CD4-positive, alpha-beta T cell treated with Interleukin-1 beta for 1 hour (primary cell): ENCODE results near the gene SRI.
"Not testable (repeated sequence)": the region's sequence is repeated elsewhere in the genome, so short reads cannot be mapped to it uniquely, and the experiment has no call there.

Source experiments
- DNase-seq, 2 donors: peaks; one replicate each; pipeline ENCODE4 v3.0.0-alpha.2; 2020 to 2022

Gene SRI, protein sequence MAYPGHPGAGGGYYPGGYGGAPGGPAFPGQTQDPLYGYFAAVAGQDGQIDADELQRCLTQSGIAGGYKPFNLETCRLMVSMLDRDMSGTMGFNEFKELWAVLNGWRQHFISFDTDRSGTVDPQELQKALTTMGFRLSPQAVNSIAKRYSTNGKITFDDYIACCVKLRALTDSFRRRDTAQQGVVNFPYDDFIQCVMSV

DNA sequence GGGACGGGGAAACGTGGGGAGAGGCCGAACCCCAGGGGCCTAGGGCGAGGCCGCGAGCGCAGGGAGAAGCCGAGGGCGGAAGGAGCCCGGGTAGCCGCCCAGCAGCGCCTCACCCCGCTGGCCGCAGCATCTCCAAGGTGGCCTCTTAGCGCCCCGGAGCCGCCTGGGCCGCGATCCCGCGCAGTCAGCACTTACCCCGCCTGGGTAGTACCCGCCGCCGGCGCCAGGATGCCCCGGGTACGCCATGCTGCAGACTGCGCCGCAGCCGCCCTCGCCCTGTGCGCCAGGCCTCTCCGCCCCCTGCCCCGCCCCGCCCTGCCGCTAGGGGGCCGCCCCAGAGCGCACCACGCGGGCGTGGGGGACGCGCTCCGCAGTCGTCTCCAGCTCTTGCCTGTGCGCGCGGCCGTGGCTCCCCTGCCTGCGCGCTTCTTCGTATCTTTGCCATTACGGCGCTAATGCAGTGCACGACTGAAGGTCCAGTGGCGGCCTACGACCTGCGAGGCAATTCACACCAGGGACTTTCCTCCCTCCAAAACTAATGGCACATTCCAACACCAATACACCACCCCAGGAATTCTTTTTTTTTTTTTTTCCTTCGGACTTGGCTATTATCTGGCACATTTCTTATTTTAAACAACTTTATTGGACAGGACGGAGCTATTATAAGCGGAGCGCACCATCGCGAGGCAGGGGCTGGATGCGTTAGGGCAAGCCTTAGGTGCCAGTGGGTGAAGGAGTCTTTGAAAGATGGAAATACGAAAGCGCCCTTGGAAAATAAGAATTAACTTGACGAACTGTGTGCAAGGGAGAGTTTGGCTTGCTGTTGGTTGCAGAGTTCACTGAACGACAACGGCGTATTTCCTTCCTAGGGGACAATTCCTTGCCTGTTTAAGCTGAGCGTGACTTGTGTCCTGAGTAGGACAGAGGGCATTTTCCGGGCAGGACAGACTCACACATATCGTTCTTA, at the start of gene SRI:
TSS of gene SRI (minus strand) at position 258 of the 967 bp plus-strand sequence. CDS start at position 246, 12 bp downstream.
- DNase-seq: peak; percentile 92

DNA sequence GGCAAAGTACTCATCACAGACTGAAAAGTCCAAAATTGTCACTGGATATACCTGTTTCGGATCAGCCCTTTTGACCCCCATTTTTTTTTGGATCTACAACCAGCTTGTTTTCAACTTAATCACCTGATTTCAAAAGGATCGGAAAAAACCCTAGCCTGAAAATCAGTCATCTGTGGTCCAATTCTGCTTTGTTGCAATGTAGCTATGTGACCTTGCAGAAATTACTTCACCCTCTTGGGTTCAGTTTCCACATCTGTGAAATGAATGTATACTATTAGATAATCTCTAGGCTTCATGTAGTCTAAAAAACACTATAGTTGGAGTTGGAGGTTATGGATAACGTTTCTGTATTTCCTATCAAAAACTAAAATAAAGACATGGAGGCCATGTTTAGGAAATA, 49.7 kb upstream of the SRI start:
- DNase-seq: no peak

DNA sequence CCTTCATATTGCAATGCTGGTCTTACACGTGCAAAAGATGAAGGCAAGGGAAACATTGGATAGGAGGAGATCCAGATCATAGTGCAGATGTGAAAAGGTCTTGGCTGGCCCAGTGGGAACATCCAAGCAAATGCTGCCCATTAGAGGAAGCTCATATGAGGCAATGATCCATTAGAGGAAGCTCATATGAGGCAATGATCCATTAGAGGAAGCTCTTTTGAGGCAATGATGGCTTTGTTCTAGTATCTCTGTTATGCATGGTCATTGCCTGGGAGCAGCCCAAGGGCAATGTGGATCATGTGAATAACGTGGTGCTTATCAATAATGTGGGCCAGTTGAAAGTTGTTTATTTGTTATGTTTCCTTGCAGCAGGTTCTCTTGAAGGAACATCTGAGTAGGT, 49.0 kb upstream of the SRI start:
- peak in 1 of 2 donors; percentile 8 for DNase-seq

DNA sequence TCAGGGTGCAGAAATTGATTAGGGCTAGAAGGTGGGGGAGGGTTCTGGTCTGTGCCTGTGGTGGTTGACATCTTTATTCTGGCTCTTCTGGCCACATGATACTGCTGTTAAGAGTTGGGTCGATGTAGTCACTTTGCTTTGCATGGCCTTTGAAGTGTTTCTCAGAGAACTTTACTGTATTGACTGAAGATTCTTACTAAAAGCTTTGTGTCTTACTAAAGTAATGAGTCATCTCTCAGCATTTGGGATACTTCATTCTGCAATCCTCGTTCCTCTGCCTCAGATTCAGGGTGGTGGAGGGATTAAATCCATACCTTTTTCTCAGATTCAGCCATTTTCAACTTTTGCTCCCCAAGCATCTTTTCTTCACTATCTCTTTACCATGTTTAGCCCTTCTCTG, 48.2 kb upstream of the SRI start:
- no peak for DNase-seq

DNA sequence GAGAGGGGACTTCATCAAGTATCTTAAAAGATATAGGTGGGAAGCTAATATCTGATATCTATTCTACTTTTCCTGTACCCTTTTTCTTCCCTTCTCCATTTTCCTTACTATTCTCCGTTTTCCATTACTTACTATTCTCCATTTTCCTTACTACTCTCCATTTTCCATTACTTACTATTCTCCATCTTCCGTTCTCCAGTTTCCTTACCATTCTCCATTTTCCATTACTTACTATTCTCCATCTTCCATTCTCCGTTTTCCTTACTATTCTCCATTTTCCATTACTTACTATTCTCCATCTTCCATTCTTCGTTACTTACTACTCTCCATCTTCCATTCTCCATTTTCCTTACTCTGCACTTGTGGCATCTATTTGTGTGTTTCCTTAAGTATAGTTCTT, 47.6 kb upstream of the SRI start:
- no peak for DNase-seq

DNA sequence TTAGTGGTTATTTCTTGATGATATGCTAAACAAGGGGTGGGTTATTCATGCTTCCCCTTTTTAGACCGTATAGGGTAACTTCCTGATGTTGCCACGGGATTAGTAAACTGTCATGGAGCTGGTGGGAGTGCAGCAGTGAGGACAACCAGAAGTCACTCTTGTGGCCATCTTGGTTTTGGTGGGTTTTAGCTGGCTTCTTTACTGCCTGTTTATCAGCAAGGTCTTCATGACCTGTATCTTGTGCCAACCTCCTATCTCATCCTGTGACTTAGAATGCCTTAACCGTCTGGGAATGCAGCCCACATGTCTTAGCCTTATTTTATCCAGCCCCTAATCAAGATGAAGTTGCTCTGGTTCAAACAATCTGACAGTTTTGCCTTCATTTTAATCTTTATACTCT, 45.1 kb upstream of the SRI start:
- DNase-seq: peak in 1 of 2 donors; percentile 25

DNA sequence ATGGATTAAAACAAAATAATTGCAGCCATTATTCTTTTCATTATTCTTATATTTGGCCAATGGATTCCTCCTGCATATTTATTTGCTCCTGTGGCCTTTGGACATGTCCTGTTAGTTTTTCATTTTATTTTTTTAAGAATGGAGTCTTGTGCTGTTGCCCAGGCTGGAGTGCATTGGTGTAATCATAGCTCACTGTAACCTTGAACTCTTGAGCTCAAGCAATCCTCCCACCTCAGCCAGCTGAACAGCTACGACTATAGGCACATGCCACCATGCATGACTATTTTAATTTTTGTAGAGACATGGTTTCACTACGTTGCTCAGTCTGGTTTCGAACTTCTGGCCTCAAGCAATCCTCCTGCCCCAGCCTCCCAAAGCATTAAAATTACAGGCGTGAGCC, 42.7 kb upstream of the SRI start:
- no peak for DNase-seq

DNA sequence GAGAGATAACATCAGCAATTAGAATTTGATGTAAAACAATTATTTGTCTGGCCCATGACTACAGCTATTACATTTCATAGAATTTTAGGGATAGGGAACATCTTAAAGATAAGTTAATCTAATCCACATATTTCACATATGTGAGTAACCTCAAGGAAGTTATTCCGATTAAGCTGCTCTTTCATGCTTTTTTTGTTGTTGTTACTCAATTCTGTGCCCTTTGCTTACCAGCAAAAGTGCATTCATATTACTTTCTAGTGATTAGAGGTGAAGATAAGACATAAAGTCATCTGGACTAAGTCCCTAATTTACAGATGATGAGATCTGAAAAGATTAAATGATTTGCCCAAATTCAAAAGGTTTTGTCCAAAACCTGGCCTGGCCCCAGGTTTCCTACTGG, 40.9 kb upstream of the SRI start:
- DNase-seq: no peak

DNA sequence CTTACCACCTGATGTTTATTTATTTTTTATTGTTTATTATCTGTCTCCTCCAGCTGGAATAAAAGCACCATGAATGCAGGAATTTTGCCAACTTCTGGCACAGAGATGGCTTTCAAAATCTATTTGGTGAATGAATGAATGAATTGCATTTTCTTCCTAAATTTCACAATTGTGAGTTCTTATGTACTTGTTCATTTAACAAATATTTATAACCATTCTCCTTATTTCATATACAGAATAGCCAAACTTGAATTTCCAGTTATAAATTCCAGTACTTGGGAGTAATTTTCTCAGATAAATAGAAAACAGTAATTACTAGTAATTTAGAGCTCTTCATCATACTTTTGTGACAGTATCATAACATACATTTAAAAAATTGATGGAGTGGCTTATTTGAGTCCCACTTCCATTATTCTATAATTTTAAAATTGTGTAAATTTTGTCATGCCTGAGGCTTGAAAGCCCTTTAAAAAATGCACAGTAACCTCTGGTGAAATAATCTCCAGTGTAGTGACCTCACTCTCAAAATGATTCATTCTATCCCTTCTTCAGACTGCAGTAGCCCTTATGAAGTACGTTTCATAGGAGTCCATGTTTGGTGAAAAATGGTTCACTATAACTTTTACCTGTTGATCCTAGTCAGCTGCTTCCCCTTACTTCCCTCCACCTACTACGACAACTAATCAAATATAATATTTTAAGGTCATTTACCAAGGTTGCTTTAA, 40.0 kb upstream of the SRI start:
- DNase-seq: no peak

DNA sequence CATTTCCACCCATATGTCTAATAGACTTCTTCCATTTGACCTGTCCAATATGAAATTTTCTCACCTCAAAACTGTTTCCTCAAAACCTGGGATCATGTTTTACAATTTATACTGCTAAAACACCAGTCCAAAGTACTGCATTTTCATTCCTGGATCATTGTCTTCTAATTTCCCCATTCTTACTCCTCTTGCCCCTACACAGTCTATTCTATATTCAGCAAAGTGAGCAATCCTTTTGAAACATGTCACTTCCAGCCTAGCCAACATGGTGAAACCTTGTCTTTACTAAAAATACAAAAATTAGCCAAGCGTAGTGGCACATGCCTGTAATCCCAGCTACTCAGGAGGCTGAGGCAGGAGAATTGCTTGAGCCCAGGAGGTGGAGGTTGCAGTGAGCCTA, 38.5 kb upstream of the SRI start:
- not testable (repeated sequence) for DNase-seq

DNA sequence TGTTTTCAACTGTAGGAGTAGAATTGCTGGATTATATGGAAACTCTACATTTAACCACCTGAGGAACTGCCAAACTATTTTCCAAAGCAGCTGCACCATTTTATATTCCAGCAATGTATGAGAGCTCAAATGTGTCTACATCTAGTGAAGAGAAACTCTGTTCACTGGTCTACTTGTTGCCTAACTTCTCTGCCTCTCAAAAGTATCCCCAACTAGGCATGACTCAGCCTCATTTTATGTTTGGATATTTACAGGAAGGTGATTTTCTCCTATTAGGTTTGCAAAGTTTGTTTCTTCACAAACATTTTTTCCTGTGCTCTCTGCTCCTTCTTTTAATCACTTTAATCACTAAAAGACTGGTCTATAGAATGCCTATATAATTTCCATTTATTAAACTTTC, 37.1 kb upstream of the SRI start:
- no peak for DNase-seq

DNA sequence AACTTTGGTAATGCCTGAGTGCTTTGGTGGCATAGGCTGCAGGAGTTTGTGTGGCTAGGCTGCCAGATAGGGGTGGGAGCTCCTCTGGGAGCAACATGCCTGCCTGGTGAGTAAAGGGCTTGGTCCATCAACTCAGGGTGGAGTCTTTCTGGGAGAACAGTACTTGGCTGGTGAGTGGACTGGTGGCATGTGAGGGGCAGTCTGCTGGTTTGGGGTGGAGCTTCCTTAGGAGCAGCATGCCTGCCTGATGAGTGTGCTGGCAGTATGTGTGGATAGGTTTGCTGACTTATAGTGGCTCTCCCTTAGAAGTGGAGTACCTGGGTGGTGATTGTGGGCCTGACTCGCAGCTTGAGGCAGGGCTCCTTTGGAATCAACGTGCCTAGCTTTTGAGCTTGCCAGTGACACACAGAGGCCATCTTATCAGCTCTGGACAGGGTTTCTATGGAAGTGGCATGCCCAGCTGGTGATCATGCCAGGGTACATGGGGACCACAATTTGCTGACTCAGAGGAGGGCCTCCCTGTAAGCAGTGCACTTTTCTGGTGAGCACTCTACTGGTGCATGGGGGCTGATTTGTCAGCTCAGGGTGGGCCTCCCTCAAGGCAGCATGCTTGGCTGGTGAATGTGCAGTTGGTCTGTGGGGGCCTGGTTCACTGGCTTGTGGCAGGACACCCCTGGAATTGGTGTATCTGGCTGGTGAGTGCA, 35.0 kb upstream of the SRI start:
- no peak for DNase-seq

DNA sequence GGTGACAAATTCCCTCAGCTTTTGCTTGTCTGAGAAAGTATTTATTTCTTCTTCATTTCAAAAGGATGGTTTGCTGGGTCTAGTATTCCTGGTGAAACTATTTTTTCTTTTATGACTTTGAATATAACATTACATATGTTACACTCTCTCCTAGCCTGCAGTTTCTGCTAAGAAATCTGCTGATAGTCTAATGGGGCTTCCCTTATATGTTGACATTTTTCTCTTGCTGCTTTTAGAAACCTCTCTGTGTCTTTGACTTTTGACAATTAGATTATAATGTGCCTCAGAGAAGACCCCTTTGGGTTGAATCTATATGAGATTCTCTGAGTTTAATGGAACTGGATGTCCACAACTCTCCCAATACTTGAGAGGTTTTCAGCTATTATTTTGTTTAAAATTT, 33.8 kb upstream of the SRI start:
- no peak for DNase-seq

DNA sequence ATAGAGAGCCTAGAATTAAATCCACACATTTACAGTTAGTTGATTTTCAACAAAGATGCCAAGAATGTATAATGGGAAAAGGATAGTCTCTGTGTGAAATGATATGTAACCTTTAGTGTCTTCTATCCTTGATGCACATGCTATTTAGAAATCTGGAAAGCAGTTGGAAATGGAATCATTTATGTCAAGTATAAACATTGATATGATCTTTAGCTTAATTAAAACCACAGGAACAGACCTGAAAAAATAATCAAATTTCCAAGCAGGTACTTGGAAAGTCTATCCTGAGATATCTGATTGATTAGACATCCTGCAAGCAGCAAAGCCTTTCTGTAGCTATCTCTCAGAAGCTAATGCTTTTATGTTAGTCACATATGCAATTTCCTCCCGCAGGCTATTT, 24.4 kb upstream of the SRI start:
- no peak for DNase-seq

DNA sequence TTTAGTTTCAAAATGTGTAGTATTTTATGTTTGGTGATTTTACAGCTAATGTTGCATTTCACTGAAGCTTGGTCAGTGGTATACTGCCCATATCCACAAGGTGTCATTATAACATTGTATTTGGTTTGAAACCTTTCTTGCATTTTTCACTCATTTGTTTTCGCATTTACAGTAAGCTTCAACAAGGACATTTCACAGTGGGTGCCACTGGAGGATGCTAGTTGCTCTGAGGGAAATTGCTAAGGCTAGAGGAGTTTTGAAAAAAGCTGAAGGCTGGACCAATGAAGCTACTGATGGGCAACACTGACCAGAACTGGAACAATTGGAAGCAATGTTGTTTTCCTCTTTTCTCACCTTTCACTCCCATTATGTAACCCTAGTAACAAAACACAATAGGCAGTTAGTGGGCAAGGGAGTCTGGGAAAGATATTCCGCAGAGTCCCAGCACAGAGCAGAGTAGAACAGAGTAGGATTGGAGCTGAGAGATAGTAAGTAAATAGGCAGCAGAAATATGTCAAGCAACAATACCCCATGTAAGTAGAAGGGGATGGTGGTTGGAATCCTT, 23.6 kb upstream of the SRI start:
- DNase-seq: peak; percentile 9 to 14

DNA sequence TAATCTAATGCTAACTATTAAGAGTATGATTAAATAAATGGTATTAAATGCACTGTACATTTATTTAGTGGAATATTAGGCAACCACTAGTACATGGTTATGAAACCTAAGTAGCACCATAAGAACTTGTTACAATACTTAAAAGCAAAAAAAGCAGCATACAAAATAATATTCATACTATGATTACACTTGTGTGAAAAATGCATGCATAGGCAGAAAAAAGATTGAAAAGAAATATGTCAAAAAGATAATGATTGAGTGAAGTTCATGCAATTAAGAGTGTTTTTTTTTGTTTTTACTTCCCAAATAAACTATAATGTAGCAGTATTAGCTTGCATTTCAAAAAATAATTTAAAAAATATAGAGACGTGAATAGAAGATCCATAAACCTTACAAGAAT, 20.0 kb upstream of the SRI start:
- DNase-seq: no peak

DNA sequence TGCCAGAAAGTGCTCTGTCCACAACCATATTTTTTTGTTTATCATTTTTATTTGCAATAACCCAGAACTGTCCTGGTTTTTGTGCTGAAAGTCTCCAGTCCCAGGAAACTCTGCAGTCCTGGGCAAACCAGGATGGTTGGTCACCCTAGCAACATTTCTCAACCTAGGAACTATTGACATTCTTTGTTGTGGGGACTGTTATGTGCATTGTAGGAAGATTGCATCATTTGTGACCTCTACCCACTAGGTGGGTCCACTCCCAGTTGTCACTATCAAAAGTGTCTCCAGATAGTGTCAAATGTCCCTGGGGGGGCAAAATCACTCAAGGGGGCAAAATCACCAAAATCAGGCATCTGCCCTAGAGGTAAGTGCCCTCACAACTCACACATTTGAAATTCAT, 14.0 kb upstream of the SRI start:
- no peak for DNase-seq

DNA sequence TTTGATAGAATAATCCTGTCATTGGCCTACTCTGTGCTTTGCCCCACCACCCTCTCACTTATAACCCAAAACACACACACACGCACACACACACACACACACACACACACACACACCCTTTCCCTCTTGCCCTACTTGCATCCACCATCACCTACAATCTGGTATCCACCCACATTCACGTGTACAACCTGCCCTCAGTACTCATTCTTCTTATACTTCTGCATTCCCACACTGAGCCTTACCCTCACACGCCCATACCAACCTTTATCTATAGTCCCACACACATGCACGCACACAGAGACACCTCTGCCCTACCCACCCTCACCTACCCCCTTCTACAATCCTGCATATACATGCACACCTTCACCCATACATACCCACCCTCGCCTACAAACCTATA, 10.8 kb upstream of the SRI start:
- no peak for DNase-seq

DNA sequence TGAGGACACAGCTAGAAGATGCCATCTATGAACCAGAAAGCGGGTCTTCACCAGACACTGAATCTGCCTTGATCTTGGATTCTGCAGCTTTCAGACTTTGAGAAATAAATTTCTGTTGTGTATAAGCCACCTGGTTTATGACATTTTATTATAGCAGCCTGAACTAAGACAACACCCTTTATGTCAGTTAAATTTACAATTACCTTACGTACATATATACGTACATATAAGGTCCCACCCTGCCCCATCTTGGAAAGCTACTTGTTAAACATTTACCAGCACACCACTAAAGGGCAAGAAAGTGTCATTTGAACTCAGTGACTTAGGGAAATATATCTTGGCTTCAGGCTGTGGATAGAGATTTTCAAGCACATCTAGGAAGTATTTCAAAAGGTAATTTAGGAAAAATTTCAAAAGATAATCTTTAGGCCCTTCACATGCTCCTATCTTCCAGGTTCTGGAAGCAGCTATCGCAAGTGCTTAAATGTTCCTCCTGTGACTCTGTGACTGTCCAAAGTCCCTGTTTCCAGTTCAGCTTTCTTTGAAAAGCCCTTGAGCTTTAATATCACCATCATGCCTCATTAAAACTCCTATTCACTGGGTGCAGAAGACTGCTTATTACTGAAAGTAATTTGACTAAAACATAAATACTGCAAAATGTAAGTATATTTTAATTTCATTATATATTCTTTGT, 9.6 kb upstream of the SRI start:
- no peak for DNase-seq

DNA sequence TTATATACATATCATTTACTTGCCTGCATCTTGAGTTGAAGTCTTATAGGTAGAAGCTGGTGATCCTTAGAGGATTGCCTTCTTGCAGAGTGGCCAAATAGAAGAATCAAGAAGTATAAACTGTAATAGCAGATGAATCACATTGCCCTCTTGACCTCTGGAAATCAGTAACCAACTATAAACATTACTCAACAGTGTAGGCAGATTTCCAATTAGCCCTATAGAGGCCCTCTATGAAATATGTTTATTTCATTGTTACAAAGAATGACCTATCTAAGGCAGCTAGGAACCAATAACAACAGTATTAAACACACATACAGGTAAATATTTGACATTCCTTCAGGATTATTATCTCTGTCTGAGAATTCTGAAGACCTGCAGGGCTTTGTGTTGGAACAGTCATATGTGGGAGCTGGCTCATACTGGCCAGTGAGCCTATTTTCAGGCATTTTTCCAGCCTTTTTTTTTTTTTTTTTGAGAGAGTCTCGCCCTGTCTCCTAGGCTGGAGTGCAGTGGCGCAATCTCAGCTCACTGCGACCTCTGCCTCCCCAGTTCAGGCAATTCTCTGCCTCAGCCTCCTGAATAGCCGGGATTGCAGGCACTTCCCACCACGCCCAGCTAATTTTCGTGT, 7.2 kb upstream of the SRI start:
- no peak for DNase-seq

DNA sequence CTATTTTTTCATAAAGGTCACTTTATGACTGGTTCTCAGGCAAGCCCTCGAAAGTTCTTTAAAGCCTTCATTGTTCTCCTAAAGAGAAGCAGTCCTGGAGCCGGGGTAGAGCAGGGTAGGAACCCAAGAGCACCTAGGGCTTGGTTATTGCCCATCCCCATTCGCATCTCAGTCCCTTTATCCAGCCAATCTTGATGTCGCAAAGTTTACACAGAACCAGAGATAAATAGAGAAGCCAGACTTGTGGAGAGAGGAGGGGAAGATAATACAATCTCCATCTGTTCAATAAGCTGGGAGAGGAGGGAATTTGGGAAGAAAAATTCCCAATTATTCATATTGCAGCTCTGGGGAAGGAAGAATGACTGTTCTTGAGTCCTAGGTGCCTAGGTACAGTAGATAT, 6.4 kb upstream of the SRI start:
- DNase-seq: no peak
